ENCODE measurements around the gene KIF1A.
"Not testable (repeated sequence)": the region's sequence is repeated elsewhere in the genome, so short reads cannot be mapped to it uniquely, and the experiment has no call there.

KIF1A gene

DNA sequence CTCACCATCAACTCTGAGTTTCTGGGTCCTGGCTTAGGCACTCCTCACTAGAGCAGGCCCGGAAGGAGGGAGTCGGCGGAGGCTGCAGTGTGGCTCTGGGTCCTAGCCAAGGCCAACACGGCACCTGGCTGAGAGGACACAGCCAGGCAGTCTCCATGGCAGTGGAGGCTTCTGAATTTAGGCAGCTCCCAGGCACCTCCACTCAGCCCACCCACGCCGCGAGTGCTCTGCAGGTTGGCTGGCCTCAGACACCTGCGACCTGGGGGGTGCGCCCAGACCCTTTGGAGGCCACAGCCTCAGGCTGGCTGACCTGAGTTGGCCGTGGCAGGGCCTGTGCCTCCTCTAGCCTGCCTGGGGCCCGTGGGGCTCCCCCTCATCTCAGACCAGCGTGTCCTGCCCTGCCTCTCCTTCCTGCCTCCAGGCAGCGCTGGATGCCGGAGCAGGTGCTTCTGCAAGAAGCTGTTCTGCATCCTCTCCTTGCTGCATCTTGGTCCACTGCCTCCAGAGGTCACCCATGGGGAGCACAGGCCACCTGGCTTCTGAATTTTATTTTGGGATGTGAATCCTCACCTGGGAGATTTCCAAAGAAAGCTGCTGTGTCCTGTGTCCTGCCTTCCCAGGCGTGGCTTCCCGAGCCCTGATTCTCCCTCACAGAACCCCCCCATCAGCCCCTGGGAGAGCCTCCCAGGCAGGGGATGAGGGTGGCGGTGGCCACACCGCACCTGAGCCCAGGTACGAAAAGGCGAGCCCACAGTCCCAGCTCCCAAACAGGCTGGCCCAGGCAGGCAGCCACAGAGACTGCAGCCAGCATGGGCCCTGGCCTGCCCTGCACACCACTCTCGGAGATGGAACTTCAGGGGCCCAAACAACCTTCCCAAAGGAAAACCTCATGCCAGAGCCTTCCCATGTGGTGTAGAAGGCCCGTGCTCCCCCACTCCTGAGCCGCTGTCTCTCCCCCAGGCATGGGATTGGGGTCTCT, 105.0 kb downstream of the KIF1A start:
- DNase-seq: no peak

DNA sequence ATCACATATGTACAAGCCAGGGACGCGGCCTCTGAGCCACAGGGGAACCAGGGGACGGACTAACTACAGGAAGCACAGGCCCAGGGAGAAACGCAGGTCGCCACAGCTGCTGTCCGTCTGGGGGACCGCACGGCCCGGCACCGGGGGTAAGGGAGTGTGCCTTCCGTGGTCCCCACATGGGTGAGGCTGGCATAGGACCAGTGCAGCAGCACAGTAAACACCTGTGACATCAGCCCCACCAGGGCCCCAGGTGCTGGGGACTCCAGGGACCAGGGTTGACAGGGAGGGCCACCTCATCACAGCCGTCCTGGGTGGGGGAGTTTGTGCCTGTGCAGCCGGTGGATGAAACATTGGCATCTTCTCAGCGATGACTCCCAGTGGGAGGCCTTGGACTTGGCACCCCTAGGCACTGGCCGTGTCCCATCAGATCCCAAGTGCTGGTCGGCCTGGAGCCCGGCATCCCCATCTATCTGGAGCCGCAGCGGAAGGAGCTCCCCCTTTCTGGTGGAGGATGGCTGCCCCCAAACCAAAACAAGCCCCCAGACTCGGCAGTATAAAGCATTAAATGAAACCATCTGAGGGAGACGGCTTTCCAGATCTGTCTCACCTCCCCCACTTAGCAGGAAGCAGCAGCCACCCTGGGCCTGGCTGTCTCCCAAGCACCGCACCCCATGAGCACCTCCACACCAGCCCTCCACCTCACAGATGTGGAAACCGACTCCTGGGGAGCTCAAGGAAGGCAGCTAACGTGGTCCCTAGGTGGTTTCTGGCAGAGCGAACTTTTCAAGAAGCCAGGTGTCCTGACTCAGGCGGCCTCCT, 105.9 kb downstream of the KIF1A start:
- DNase-seq: no peak

DNA sequence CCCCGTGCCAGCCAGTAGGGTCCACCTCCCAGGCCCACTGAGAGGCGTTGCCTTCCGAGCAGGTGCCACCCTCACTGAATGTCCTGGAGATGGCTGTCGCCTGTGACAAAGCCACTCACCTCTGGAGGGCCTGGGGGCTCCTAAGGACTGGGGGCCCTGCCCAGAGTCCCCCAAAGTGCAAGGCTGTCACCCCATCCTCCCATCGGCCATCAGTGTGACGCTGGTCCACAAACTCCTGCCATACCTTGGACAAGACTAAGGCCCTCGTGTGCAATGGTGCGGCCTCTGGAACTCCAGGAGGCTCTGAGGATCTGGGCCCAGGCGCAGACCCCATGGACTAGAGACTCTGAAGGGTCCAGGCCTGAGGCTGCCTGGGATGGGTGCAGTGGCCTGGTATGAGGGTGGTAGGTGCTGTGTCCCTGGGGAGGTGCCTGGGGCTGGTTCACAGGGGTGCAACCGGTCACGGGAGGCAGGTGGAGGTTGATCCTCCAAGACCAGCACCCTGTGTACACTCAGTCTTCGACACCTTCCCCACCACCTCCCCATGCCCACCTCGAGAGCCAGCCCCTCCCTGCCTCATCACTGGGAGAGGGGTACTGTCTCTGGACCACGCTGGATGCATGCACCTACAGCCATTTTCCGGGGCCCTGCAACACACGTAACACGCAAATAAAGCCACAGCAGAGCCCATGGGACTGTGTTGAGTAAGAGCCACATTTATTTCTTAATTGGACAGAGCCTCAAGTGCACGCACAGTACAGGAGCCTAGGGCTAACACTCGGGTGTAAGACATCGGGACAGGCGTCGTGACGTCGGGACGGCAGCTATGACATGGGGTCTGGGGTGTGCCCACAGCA, 106.7 kb downstream of the KIF1A start:
- DNase-seq: no peak

- no peak for DNase-seq
Measured at GRCh38 chr2:240712121-240712520, 107.9 kb downstream of the KIF1A start.

DNA sequence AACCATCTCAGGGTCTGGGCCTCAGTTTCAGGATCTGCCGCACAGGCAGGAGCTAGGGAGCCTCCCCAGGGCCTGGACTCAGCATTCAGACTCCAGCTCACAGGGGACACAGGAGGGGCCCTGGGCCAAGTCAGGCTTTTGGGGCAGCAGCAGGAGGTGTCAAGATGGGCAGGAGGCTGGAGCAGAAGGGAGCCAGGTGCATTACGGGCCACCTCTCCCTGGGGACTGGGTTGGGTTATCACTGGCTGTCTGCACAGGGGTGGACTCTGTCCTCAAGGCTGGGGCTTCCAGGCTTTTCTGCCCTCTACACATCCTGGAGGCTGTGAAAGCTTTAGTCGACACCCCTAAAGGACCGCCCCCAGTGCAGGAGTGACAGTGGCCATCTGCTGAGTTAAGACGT, 108.3 kb downstream of the KIF1A start:
- DNase-seq: no peak

DNA sequence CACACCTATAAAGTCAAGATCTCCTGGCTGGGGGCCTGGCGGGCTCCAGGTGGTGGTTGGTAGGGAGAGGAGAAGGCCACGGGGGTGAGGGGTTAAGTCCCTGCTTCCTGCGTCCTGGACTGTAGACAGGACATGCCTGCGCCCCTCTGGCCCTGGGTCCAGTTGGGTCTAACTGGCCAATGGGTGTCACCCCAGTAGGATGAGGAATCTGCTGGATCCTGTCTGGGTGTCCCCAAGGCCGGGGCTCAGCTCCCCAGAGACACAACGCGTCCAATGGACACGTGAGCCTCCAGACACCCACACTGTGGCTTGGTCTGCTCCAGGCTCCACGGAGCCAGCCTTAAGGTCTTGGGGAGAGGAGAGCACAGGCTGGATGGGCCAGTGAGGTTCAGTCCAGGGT, 108.7 kb downstream of the KIF1A start:
- no peak for DNase-seq

DNA sequence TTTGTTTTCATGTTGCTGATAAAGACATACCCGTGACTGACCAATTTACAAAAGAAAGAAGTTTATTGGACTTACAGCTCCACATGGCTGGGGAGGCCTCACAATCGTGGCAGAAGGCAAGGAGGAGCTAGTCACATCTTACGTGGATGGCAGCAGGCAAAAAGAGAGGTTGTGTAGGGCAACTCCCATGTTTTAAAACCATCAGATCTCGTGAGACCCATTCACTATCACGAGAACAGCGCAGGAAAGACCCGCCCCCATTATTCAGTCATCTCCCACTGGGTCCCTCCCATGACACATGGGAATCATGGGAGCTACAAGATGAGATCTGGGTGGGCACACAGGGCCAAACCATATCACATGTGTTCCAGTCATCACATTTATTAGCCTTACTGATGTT, 111.6 kb downstream of the KIF1A start:
- no peak for DNase-seq

DNA sequence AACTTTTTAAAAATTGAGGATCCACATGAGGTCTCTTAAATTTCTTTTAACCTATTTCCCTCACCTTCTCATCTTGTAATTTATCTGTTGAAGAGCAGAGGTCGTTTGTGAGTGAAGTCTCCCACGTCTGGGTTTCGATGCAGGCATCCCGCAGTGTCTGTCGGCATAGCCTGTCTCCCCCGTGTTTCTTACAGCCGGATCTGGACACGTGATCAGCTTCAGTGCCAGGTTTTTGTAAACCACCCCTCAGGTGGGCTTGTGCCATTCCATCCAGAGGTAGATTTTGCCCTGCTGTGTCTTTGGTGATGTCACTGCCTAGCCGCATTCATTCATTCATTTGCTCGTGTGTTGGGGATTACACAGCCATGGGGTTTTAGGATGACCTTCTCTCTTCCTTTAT, 112.2 kb downstream of the KIF1A start:
- no peak for DNase-seq

GRCh38 chr2:240707043-240707756, 112.8 kb downstream of the KIF1A start:
- no peak for DNase-seq

DNA sequence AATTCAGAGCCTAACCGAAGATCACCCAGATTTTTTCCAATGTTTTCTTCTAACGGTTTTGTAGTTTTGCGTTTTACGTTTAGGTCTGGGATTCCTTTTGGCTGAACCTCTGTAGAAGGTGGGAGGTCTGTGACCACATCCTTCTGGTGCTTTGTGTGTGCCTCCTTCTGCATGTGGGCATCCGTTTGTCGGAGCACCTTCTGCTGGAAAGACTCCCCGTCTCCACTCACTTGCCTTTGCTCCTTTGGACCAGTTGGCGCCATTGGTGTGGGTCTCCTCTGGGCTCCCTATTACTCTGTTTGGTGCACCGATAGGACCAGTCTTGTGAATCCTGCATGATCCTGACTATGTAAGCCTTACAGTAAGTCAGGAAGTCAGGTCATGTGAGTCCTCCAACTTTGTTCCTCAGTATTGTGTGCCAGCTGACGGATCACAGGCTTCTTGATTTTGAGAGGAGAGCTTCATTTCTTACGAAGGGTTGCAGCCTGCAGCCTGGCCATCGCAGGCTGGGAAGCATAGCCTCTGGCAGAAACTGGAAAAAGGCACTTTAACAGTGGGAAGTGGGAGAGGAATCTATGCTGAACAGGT, 114.7 kb downstream of the KIF1A start:
- DNase-seq: no peak

DNA sequence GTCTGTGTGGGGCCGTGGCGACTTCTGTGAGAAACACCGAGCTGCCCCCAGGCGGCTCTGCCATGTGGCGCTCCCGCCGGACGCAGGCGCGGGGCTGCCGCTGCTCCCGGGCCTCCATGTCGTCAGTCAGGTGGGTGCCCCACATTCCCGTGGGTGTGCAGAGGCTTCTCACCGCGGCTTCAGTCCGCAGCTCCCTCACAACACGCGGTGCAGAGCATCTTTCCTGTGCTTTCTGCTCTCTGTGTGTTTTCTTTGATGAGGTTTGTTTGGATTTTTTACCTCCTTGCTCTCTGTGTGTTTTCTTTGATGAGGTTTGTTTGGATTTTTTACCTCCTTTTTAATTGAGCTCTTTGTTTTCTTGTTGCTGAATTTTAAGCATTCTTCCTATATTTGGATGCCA, 115.4 kb downstream of the KIF1A start:
- DNase-seq: no peak

- no peak for DNase-seq
Measured at GRCh38 chr2:240703417-240704341, 116.3 kb downstream of the KIF1A start.

DNA sequence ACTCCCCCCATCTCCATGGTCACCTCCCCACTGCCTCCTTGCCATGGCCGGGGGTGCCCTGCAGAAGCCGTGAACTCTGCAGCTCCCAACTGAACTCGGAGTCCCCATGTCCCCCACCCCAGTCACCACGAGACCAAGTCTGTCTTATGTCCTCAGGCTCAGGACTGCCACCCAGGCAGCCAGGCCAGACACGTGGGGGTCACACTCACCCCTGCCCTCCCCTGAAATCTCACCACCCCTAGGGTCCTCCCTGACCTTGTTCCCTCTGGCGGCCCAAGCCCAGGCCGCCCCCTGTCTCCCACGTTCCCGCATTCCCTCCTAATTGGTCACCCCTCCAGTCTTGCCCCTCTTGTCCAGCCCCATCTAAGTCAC, 117.4 kb downstream of the KIF1A start:
- no peak for DNase-seq

- DNase-seq: no peak
Measured at GRCh38 chr2:240701736-240702639, 118.0 kb downstream of the KIF1A start.

DNA sequence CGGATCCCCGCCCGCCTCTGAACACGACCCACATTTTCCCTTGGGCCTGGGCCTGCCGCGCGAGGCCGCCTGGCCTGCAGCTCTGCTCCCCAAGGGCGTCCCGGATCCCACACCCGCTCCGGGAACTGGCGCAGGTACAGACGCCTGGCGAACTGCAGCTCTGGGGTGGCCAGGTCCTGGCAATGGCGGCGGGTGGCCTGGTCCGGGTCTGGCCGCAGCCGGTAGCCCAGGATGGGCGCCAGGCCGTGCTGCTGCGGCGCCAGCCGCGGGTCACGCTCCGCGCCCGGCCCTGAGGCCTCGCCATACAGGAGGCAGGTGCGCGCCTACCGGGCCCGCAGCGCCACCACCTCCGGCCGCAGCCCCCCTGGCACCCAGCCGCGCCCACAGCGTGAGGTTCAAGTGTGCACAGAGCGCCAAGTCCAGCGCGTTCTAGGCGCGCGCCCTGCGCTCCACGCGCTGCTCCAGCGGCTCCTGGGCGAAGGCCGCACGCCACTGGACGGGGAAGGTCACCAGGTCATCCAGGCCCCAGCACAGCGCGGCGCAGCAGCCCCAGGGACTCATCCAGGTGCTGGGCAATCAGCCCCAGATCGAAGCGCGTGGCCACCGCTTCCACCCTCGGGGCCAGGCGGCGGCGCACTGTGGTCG, 118.8 kb downstream of the KIF1A start:
- no peak for DNase-seq

GRCh38 chr2:240700616-240701015, 119.4 kb downstream of the KIF1A start:
- DNase-seq: not testable (repeated sequence)

- DNase-seq: not testable (repeated sequence)
Measured at GRCh38 chr2:240699835-240700234, 120.2 kb downstream of the KIF1A start.

GRCh38 chr2:240698852-240699561, 121.0 kb downstream of the KIF1A start:
- not testable (repeated sequence) for DNase-seq

Measured in activated CD4-positive, CD25-positive, alpha-beta regulatory T cell (primary cell).